Measurements from ENCODE around the gene LY6G5B. TPM values are rescaled to one million over a fixed set of nuclear protein-coding genes. Genes with fewer than 3 reads are reported as not detected.

Gene LY6G5B
- total and polyA plus RNA-seq, 4 donors, result 1.6 to 25.1 (median 20.2) TPM

DNA sequence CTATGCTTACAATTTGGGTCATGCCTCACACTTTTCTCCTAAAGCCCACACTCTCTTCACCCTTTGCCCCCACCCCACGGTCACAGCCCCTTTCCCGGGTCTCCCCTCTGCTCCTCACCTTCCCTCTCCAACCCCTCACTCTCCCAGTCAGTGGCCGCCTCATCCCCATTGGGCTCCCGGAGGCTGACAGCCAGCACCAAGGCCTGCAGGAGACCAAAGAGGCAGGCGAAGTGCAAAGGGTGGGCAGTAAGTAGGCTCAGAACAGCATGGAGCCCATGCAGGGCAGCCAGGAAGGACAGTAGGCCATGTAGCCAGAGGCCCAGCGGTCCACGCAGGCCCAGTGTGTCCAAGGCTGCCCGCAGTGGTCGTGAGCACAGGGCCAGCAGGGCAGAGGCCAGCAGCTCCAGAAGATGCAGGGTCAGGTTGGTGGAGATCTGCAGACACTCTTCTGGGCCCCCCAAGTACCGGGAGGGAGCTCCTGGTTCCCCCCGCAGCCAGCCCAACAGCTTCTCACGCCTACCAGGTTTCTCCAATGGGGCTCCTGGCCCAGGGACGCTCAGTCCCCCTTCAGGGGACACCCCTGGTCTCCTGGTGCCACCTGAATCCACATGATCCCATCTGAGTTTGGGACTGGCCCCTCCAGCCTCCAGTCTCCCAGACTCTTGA is 10.7 kb upstream of the LY6G5B start:
- H3K4me1 ChIP-seq (ENCODE audit: control insufficient read depth in 1 of 2, insufficient read depth in 2 of 2, low read length in 2 of 2), result no peaks in the 10 kb centered on the region
- peaks cover 0 to 1% of the 10 kb centered on the region in 2 donors for H3K36me3 ChIP-seq (ENCODE audit: control insufficient read depth in 1 of 2, insufficient read depth in 2 of 2, low read length in 1 of 2)
- 80 to 84% methylated on average over 13 of the region's 13 CpGs for WGBS, 2 donors

GRCh38 chr6:31659649-31660380 is 10.0 kb upstream of the LY6G5B start:
- Histone ChIP-seq H3K9me3 (ENCODE audit: control insufficient read depth, low read length) (no peaks in the 10 kb centered on the region), H3K4me1 (ENCODE audit: control insufficient read depth in 1 of 2, insufficient read depth in 2 of 2, low read length in 2 of 2) (no peaks in the 10 kb centered on the region), H3K27ac (ENCODE audit: low read depth in 1 of 2, low read length in 2 of 2) (peak overlapping the region; percentile 57 to 95), H3K36me3 (ENCODE audit: control insufficient read depth in 1 of 2, insufficient read depth in 2 of 2, low read length in 1 of 2) (peaks cover 0 to 1% of the 10 kb centered on the region in 2 donors), H3K4me3 (ENCODE audit: low read length in 2 of 2) (peak overlapping the region; percentile 83 to 85), H3K27me3 (ENCODE audit: control insufficient read depth in 1 of 2, insufficient read depth in 2 of 2, low read length in 1 of 2) (no peaks in the 10 kb centered on the region)
- DNase-seq (peak in 1 of 2 donors; percentile 52), ATAC-seq (ENCODE audit: low FRiP score) (no peak)
- 20 to 25% methylated on average over 13 of the region's 13 CpGs for WGBS, 2 donors
- intact Hi-C loops (cut with DNase I), result loop anchor here in 1 of 2 donors (5.0 to 10.0 kb wide), 2 partner anchors 38 to 1755 kb away; partner anchors contain the start of genes CUTA, PHF1 and PRRC2A

More for the DNA sequence above, 10.7 kb upstream of the LY6G5B start:
- DNase-seq, result no peak
- Histone ChIP-seq H3K4me3 (ENCODE audit: low read length in 2 of 2) (no peak overlapping the region), H3K27me3 (ENCODE audit: control insufficient read depth in 1 of 2, insufficient read depth in 2 of 2, low read length in 1 of 2) (no peaks in the 10 kb centered on the region), H3K27ac (ENCODE audit: low read depth in 1 of 2, low read length in 2 of 2) (peak overlapping the region in 1 of 2 donors; percentile 95), H3K9me3 (ENCODE audit: control insufficient read depth, low read length) (no peaks in the 10 kb centered on the region)
- ATAC-seq (ENCODE audit: low FRiP score), result no peak
- intact Hi-C loops (cut with DNase I), result loop anchor here in 1 of 2 donors (10.0 kb wide), 1 partner anchor 1756 kb away; the partner anchor contains the start of genes CUTA and PHF1

GRCh38 chr6:31660381-31661261 is 9.2 kb upstream of the LY6G5B start, which contains the start of gene C6orf47:
C6orf47 (minus strand) TSS chr6:31660778; CDS start chr6:31659947, 831 bp downstream.
- H3K27ac ChIP-seq (ENCODE audit: low read depth in 1 of 2, low read length in 2 of 2), result peak within 1 kb of the TSS; percentile 57 to 95
- intact Hi-C loops (cut with DNase I), result loop anchor here in 1 of 2 donors (5.0 kb wide), 1 partner anchor 38 kb away; the partner anchor contains the start of gene PRRC2A
- 0 to 1% methylated on average over 50 to 52 of the region's 52 CpGs for WGBS, 2 donors
- peaks cover 0 to 1% of the 10 kb centered on the region in 2 donors for H3K36me3 ChIP-seq (ENCODE audit: control insufficient read depth in 1 of 2, insufficient read depth in 2 of 2, low read length in 1 of 2)
- H3K4me1 ChIP-seq (ENCODE audit: control insufficient read depth in 1 of 2, insufficient read depth in 2 of 2, low read length in 2 of 2), result no peaks in the 10 kb centered on the region
- peak; percentile 91 to 95 for DNase-seq
- H3K27me3 ChIP-seq (ENCODE audit: control insufficient read depth in 1 of 2, insufficient read depth in 2 of 2, low read length in 1 of 2), result no peaks in the 10 kb centered on the region
- peak within 1 kb of the TSS; percentile 83 to 85 for H3K4me3 ChIP-seq (ENCODE audit: low read length in 2 of 2)
- peak; percentile 87 for ATAC-seq (ENCODE audit: low FRiP score)
- no peaks in the 10 kb centered on the region for H3K9me3 ChIP-seq (ENCODE audit: control insufficient read depth, low read length)

GRCh38 chr6:31661262-31662123 is 8.3 kb upstream of the LY6G5B start:
- Histone ChIP-seq H3K4me3 (ENCODE audit: low read length in 2 of 2) (no peak overlapping the region), H3K36me3 (ENCODE audit: control insufficient read depth in 1 of 2, insufficient read depth in 2 of 2, low read length in 1 of 2) (peaks cover 0 to 1% of the 10 kb centered on the region in 2 donors), H3K27ac (ENCODE audit: low read depth in 1 of 2, low read length in 2 of 2) (peak overlapping the region in 1 of 2 donors; percentile 57), H3K4me1 (ENCODE audit: control insufficient read depth in 1 of 2, insufficient read depth in 2 of 2, low read length in 2 of 2) (no peaks in the 10 kb centered on the region), H3K27me3 (ENCODE audit: control insufficient read depth in 1 of 2, insufficient read depth in 2 of 2, low read length in 1 of 2) (no peaks in the 10 kb centered on the region), H3K9me3 (ENCODE audit: control insufficient read depth, low read length) (no peaks in the 10 kb centered on the region)
- 74 to 76% methylated on average over 12 of the region's 12 CpGs for WGBS, 2 donors
- no peak for ATAC-seq (ENCODE audit: low FRiP score)
- intact Hi-C loops (cut with DNase I), result loop anchor here in 1 of 2 donors (5.0 kb wide), 1 partner anchor 39 kb away; the partner anchor contains the start of gene PRRC2A
- no peak for DNase-seq

DNA sequence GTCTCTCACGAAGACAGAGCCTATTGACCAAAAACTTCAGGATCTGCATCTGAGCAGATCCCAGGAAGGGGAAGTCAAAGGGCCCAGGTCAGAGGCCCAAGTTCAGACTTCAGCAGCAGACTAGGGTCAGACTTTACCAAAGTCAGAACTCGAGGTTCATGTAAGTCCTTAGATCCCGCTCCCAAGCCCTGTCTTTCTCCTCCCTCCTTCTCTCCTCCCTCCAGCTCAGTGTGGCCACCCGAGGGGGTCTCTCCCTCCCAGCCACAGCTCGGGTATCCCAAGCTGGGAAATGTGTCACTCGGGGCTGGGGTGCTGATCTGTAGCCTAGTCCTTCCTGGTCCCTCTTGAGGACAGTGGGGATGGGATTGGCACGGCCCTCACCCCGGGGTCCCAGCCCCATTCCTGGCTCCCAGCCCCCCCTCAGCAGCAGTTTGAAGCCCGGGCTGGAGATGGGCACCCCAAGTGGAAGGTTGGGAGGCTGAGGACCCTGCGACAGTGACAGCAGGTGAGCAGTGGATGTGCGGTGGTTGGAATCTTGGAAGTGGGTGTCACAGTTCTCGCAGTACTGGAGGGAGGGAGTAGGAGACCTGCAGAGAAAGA is 7.6 kb upstream of the LY6G5B start:
- Histone ChIP-seq H3K27me3 (ENCODE audit: control insufficient read depth in 1 of 2, insufficient read depth in 2 of 2, low read length in 1 of 2) (no peaks in the 10 kb centered on the region), H3K4me3 (ENCODE audit: low read length in 2 of 2) (no peak overlapping the region), H3K27ac (ENCODE audit: low read depth in 1 of 2, low read length in 2 of 2) (no peak overlapping the region), H3K36me3 (ENCODE audit: control insufficient read depth in 1 of 2, insufficient read depth in 2 of 2, low read length in 1 of 2) (peaks cover 0 to under 1% of the 10 kb centered on the region in 2 donors), H3K9me3 (ENCODE audit: control insufficient read depth, low read length) (no peaks in the 10 kb centered on the region), H3K4me1 (ENCODE audit: control insufficient read depth in 1 of 2, insufficient read depth in 2 of 2, low read length in 2 of 2) (no peaks in the 10 kb centered on the region)
- 85 to 88% methylated on average over 12 of the region's 12 CpGs for WGBS, 2 donors
- intact Hi-C loops (cut with DNase I), result loop anchor here in 1 of 2 donors (5.0 kb wide), 1 partner anchor 40 kb away; the partner anchor contains the start of gene PRRC2A
- ATAC-seq (ENCODE audit: low FRiP score) (no peak), DNase-seq (no peak)

GRCh38 chr6:31663126-31663960 is 6.4 kb upstream of the LY6G5B start:
- no peak for ATAC-seq (ENCODE audit: low FRiP score)

More at GRCh38 chr6:31663126-31663960, 6.4 kb upstream of the LY6G5B start:
- Histone ChIP-seq H3K27me3 (ENCODE audit: control insufficient read depth in 1 of 2, insufficient read depth in 2 of 2, low read length in 1 of 2) (no peaks in the 10 kb centered on the region), H3K9me3 (ENCODE audit: control insufficient read depth, low read length) (no peaks in the 10 kb centered on the region), H3K27ac (ENCODE audit: low read depth in 1 of 2, low read length in 2 of 2) (peak overlapping the region in 1 of 2 donors; percentile 86), H3K36me3 (ENCODE audit: control insufficient read depth in 1 of 2, insufficient read depth in 2 of 2, low read length in 1 of 2) (peaks cover 0 to 2% of the 10 kb centered on the region in 2 donors), H3K4me1 (ENCODE audit: control insufficient read depth in 1 of 2, insufficient read depth in 2 of 2, low read length in 2 of 2) (no peaks in the 10 kb centered on the region), H3K4me3 (ENCODE audit: low read length in 2 of 2) (peak overlapping the region; percentile 23 to 46)
- 46 to 56% methylated on average over 9 of the region's 9 CpGs for whole genome bisulfite sequencing, 2 donors
- DNase-seq, result no peak
- intact Hi-C loops (cut with DNase I), result loop anchor here in 1 of 2 donors (5.0 kb wide), 1 partner anchor 41 kb away; the partner anchor contains the start of gene PRRC2A

All from aorta (tissue), 5 donors.